HepG2 (cell line): ENCODE measurements around the gene XRCC5. TPM values are rescaled to one million over a fixed set of nuclear protein-coding genes. Genes with fewer than 3 reads are reported as not detected.

ENCODE experiments used
- BRD4 ChIP-seq: sonication (generic); formaldehyde crosslinking; IDR thresholded peaks from 2 replicates; pipeline ENCODE4 v1.4.0; 2020; ENCODE audit warnings: missing genetic modification reagents
- CCDC6 ChIP-seq: sonication (generic); formaldehyde crosslinking; IDR thresholded peaks from 2 replicates; pipeline ENCODE4 v1.8.1; 2022; ENCODE audit warnings: mild to moderate bottlenecking, missing genetic modification reagents, moderate library complexity
- ELF3 ChIP-seq: IDR thresholded peaks from 2 replicates; pipeline ENCODE4 v1.6.1; 2016; ENCODE audit warnings: missing genetic modification reagents, missing compliant biosample characterization
- ETV5 ChIP-seq: IDR thresholded peaks from 2 replicates; pipeline ENCODE4 v1.6.1; 2018; ENCODE audit warnings: missing biosample characterization, missing genetic modification reagents, inconsistent platforms, borderline replicate concordance
- FOXJ3 ChIP-seq: sonication (generic); formaldehyde crosslinking; IDR thresholded peaks from 2 replicates; pipeline ENCODE4 v1.4.0; 2020; ENCODE audit warnings: missing genetic modification reagents, mild to moderate bottlenecking, borderline replicate concordance
- KLF9 ChIP-seq: IDR thresholded peaks from 2 replicates; pipeline ENCODE4 v1.6.1; 2016; ENCODE audit warnings: low read depth
- MAFF ChIP-seq: IDR thresholded peaks from 2 replicates; pipeline ENCODE4 v1.6.1; 2011; ENCODE audit warnings: low read depth, low read length, improper control_type of control experiment
- MED1 ChIP-seq: sonication (generic); formaldehyde crosslinking; IDR thresholded peaks from 2 replicates; pipeline ENCODE4 v1.4.0; 2020; ENCODE audit warnings: missing genetic modification reagents
- MIER2 ChIP-seq: IDR thresholded peaks from 2 replicates; pipeline ENCODE4 v1.6.1; 2016; ENCODE audit warnings: missing biosample characterization, missing genetic modification reagents
- NFKBIZ ChIP-seq: IDR thresholded peaks from 2 replicates; pipeline ENCODE4 v1.6.1; 2018; ENCODE audit warnings: missing genetic modification reagents, missing compliant biosample characterization
- RBFOX2 ChIP-seq: fragments of 200-400 bp; formaldehyde crosslinking; IDR thresholded peaks from 2 replicates; pipeline ENCODE4 v1.6.1; 2017; ENCODE audit warnings: low read depth, mild to moderate bottlenecking, low read length
- RXRB ChIP-seq: IDR thresholded peaks from 2 replicates; pipeline ENCODE4 v1.6.1; 2016; ENCODE audit warnings: borderline replicate concordance, missing genetic modification reagents, missing compliant biosample characterization
- SCMH1 ChIP-seq: sonication (generic); formaldehyde crosslinking; IDR thresholded peaks from 2 replicates; pipeline ENCODE4 v1.9.0; 2021; ENCODE audit warnings: missing genetic modification reagents, mild to moderate bottlenecking, borderline replicate concordance
- SOX13 ChIP-seq, 3 experiments: fragments of 450-650 bp in 1 of 3; sonication (generic) in 1 of 3; formaldehyde crosslinking in 1 of 3; IDR thresholded peaks in 2 of 3; conservative IDR thresholded peaks in 1 of 3; 2 replicates each; pipeline versions ENCODE4 v1.5.0 to v1.6.1; 2016 to 2020; ENCODE audit warnings: antibody characterized with exemption in 1 of 3, mild to moderate bottlenecking in 1 of 3, missing compliant biosample characterization in 1 of 3, missing genetic modification reagents in 1 of 3, moderate library complexity in 1 of 3
- THAP11 ChIP-seq: IDR thresholded peaks from 2 replicates; pipeline ENCODE4 v1.6.1; 2016; ENCODE audit warnings: missing biosample characterization, missing genetic modification reagents
- YEATS4 ChIP-seq: sonication (generic); formaldehyde crosslinking; IDR thresholded peaks from 2 replicates; pipeline ENCODE4 v1.4.0; 2020; ENCODE audit warnings: missing genetic modification reagents, borderline replicate concordance
- ZBTB10 ChIP-seq: sonication (generic); formaldehyde crosslinking; IDR thresholded peaks from 2 replicates; pipeline ENCODE4 v1.4.0; 2020; ENCODE audit warnings: missing genetic modification reagents, borderline replicate concordance
- ZNF17 ChIP-seq: sonication (generic); formaldehyde crosslinking; IDR thresholded peaks from 2 replicates; pipeline ENCODE4 v1.5.0; 2020; ENCODE audit warnings: mild to moderate bottlenecking, missing genetic modification reagents
- ZNF251 ChIP-seq: sonication (generic); formaldehyde crosslinking; IDR thresholded peaks from 2 replicates; pipeline ENCODE4 v1.9.0; 2021; ENCODE audit warnings: mild to moderate bottlenecking, missing genetic modification reagents
- ZNF33A ChIP-seq: sonication (generic); formaldehyde crosslinking; IDR thresholded peaks from 2 replicates; pipeline ENCODE4 v1.5.1; 2020; ENCODE audit warnings: missing genetic modification reagents, mild to moderate bottlenecking, moderate library complexity, borderline replicate concordance
- ZNF431 ChIP-seq: sonication (generic); formaldehyde crosslinking; IDR thresholded peaks from 2 replicates; pipeline ENCODE4 v1.9.0; 2022; ENCODE audit warnings: missing genetic modification reagents, low read depth, mild to moderate bottlenecking, borderline replicate concordance
- ZNF503 ChIP-seq: sonication (generic); formaldehyde crosslinking; IDR thresholded peaks from 2 replicates; pipeline ENCODE4 v1.4.0; 2020; ENCODE audit warnings: missing genetic modification reagents
- ZNF644 ChIP-seq: IDR thresholded peaks from 2 replicates; pipeline ENCODE4 v1.6.1; 2016; ENCODE audit warnings: low read depth
- ZSCAN31 ChIP-seq: sonication (generic); formaldehyde crosslinking; IDR thresholded peaks from 2 replicates; pipeline ENCODE4 v1.5.0; 2020; ENCODE audit warnings: low read depth, mild to moderate bottlenecking, missing genetic modification reagents
- polyA plus RNA-seq, 8 experiments: library from polyadenylated mRNA; depleted of rRNA in 3 of 8; stranded (reverse) in 7 of 8; unstranded in 1 of 8; fragments of >200 nt; fragmentation: Illumina TruSeq in 4 of 8; extraction: Trizol in 4 of 8; gene quantifications; 2 replicates each; pipeline versions ENCODE4 v1.2.1 to v1.2.3, GENCODE V29; 2011 to 2016; ENCODE audit warnings: low read depth in 4 of 8, missing spikeins in 1 of 8, mixed read lengths in 1 of 8; ENCODE audit not compliant: insufficient read depth in 1 of 8
- total RNA-seq, 5 experiments: library from RNA; depleted of rRNA; stranded (reverse); fragments of >200 nt; fragmentation: Illumina TruSeq; extraction: Trizol; gene quantifications; 2 replicates each; pipeline ENCODE4 v1.2.3, GENCODE V29; 2016; ENCODE audit warnings: low read depth in 1 of 5
- TF ChIP-seq, protein P1 (sequence below): IDR thresholded peaks from 2 replicates; pipeline ENCODE4 v1.6.1; 2016
- TF ChIP-seq, protein P2 (sequence below): sonication (generic); formaldehyde crosslinking; IDR thresholded peaks from 2 replicates; pipeline ENCODE4 v1.4.0; 2020; ENCODE audit warnings: missing genetic modification reagents; ENCODE audit errors: not compliant biosample characterization

Gene XRCC5
- total and polyA plus RNA-seq, 2 of the 13 experiments (the other 11 are each of a cell fraction or from before 2014, with no cell fraction given), result 264 to 454 TPM

DNA sequence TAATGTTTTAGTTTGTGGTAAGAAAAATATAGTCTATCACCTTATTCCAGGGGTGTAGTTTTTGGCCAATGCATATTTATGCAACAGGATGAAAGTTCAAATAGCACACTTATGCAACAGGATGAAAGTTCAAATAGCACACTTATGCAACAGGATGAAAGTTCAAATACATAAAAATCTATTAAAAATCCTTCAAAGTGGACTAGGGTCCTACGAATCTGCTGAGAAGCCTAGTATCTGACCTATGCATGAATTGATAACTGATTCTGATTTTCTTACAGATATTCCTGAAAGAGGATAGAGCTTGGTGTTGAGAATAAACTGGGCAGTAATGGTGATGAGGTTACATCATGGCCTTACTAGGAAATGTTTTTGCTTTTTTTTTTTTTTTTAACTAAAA is 30.4 kb upstream of the XRCC5 start (continued):
- TF ChIP-seq ZNF503 (CRISPR knock-in tag) (peak; percentile 96), MAFF (no peak), ELF3 (CRISPR knock-in tag) (peak; percentile 94), YEATS4 (CRISPR knock-in tag) (peak; percentile 69; the same call in 1 of the 2 replicates), MIER2 (CRISPR knock-in tag) (peak; percentile 85), THAP11 (CRISPR knock-in tag) (peak; percentile 87), SCMH1 (no peak), MED1 (CRISPR knock-in tag) (peak; percentile 99), RBFOX2 (0 out of 2 replicates have a peak, but pooled peaks have one; percentile 38), ZNF431 (CRISPR knock-in tag) (peak; percentile 59; the same call in 1 of the 2 replicates), NFKBIZ (peak; percentile 96), ZSCAN31 (CRISPR knock-in tag) (peak; percentile 67; the same call in 1 of the 2 replicates), FOXJ3 (CRISPR knock-in tag) (peak; percentile 94), ETV5 (CRISPR knock-in tag) (peak; percentile 83; the same call in 1 of the 2 replicates), RXRB (peak; percentile 99), ZNF33A (CRISPR knock-in tag) (peak; percentile 88; the same call in 1 of the 2 replicates), SOX13 (IDR thresholded peaks at IDR 0.05) (peak; percentile 55; the same call in 1 of the 2 replicates), SOX13 (CRISPR knock-in tag; conservative IDR thresholded peaks at IDR 0.05 in 1 of 2, IDR thresholded peaks at IDR 0.05 in 1 of 2) (peak in 1 of 2 experiments; percentile 92; a peak in 2 of 4 replicates), ZBTB10 (no peak), KLF9 (CRISPR knock-in tag) (peak; percentile 92; the same call in 1 of the 2 replicates), CCDC6 (peak; percentile 80; the same call in 1 of the 2 replicates), BRD4 (CRISPR knock-in tag) (no peak), ZNF251 (CRISPR knock-in tag) (no peak), ZNF644 (CRISPR knock-in tag) (peak; percentile 95), ZNF17 (CRISPR knock-in tag) (no peak)
- TF ChIP-seq, protein P1, sequence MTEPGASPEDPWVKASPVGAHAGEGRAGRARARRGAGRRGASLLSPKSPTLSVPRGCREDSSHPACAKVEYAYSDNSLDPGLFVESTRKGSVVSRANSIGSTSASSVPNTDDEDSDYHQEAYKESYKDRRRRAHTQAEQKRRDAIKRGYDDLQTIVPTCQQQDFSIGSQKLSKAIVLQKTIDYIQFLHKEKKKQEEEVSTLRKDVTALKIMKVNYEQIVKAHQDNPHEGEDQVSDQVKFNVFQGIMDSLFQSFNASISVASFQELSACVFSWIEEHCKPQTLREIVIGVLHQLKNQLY (CRISPR knock-in tag), result peak; percentile 83
- TF ChIP-seq, protein P2, sequence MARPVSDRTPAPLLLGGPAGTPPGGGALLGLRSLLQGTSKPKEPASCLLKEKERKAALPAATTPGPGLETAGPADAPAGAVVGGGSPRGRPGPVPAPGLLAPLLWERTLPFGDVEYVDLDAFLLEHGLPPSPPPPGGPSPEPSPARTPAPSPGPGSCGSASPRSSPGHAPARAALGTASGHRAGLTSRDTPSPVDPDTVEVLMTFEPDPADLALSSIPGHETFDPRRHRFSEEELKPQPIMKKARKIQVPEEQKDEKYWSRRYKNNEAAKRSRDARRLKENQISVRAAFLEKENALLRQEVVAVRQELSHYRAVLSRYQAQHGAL (CRISPR knock-in tag), result peak; percentile 91
